ENCODE measurements around the gene ZNF839. TPM values are rescaled to one million over a fixed set of nuclear protein-coding genes. Genes with fewer than 3 reads are reported as not detected.

Gene ZNF839
- total RNA-seq, 1 experiment from 2014 or later: 10.8 TPM

DNA sequence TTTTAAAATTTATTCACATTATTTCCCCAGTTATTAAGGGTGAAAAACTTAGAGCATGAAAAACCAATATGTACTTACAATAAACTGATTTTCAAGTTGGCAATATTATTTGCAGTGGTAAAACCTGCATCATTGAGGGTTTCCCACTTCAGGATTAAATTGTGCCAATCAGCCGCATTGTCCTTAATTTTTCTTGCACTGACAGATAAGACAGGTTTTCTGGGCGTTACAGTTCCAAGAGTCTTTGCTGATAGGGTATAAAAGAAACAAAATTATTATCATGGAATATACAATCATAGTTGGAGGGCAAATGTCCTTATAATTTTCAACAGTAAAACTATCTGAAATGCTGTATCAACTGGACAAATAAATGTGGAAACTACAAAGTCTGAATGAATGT, 39.8 kb downstream of the ZNF839 start:
- Histone ChIP-seq H3K27ac (ENCODE audit: low read length) (no peak overlapping the region), H3K9me3 (ENCODE audit: control insufficient read depth, insufficient read depth, low read depth, low read length) (no peaks in the 10 kb centered on the region), H3K4me3 (ENCODE audit: low read depth in 2 of 2, low read length in 2 of 2) (no peak overlapping the region), H3K4me1 (ENCODE audit: control insufficient read depth, insufficient read depth, low read length) (peaks cover 4% of the 10 kb centered on the region; the same call in 1 of the 2 replicates), H3K27me3 (ENCODE audit: control insufficient read depth, insufficient read depth, low read length) (no peaks in the 10 kb centered on the region), H3K36me3 (ENCODE audit: control insufficient read depth, insufficient read depth, low read length) (peaks cover 4% of the 10 kb centered on the region; the same call in 1 of the 2 replicates)
- CTCF ChIA-PET: no interaction called here
- POLR2A ChIA-PET: no interaction called here
- ATAC-seq: no peak
- BruUV-seq (replicated peaks): no TSS peak
- in situ Hi-C loops (cut with HindIII; ENCODE audit: low pct_unique_long_range_greater_than_20kb, low sequenced_read_pairs): no loop called here
- TF ChIP-seq, protein P1, sequence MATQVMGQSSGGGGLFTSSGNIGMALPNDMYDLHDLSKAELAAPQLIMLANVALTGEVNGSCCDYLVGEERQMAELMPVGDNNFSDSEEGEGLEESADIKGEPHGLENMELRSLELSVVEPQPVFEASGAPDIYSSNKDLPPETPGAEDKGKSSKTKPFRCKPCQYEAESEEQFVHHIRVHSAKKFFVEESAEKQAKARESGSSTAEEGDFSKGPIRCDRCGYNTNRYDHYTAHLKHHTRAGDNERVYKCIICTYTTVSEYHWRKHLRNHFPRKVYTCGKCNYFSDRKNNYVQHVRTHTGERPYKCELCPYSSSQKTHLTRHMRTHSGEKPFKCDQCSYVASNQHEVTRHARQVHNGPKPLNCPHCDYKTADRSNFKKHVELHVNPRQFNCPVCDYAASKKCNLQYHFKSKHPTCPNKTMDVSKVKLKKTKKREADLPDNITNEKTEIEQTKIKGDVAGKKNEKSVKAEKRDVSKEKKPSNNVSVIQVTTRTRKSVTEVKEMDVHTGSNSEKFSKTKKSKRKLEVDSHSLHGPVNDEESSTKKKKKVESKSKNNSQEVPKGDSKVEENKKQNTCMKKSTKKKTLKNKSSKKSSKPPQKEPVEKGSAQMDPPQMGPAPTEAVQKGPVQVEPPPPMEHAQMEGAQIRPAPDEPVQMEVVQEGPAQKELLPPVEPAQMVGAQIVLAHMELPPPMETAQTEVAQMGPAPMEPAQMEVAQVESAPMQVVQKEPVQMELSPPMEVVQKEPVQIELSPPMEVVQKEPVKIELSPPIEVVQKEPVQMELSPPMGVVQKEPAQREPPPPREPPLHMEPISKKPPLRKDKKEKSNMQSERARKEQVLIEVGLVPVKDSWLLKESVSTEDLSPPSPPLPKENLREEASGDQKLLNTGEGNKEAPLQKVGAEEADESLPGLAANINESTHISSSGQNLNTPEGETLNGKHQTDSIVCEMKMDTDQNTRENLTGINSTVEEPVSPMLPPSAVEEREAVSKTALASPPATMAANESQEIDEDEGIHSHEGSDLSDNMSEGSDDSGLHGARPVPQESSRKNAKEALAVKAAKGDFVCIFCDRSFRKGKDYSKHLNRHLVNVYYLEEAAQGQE (IDR thresholded peaks at IDR 0.05; ENCODE audit: insufficient read depth in 1 of 2, low read depth in 2 of 2, low read length in 1 of 2): no peak
- TF ChIP-seq, protein P2, sequence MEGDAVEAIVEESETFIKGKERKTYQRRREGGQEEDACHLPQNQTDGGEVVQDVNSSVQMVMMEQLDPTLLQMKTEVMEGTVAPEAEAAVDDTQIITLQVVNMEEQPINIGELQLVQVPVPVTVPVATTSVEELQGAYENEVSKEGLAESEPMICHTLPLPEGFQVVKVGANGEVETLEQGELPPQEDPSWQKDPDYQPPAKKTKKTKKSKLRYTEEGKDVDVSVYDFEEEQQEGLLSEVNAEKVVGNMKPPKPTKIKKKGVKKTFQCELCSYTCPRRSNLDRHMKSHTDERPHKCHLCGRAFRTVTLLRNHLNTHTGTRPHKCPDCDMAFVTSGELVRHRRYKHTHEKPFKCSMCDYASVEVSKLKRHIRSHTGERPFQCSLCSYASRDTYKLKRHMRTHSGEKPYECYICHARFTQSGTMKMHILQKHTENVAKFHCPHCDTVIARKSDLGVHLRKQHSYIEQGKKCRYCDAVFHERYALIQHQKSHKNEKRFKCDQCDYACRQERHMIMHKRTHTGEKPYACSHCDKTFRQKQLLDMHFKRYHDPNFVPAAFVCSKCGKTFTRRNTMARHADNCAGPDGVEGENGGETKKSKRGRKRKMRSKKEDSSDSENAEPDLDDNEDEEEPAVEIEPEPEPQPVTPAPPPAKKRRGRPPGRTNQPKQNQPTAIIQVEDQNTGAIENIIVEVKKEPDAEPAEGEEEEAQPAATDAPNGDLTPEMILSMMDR (IDR thresholded peaks at IDR 0.05): no peak
- TF ChIP-seq POLR2AphosphoS5 (IDR thresholded peaks at IDR 0.05; ENCODE audit: low read depth, low read length) (no peak), TCF7L2 (IDR thresholded peaks at IDR 0.05; ENCODE audit: low read depth, low read length) (no peak), SIN3A (IDR thresholded peaks at IDR 0.05; ENCODE audit: borderline replicate concordance, insufficient read depth, low read depth, low read length) (no peak)
- intact Hi-C loops (cut with micrococcal nuclease; ENCODE audit: unreplicated experiment): no loop called here
- DNase-seq (ENCODE audit: low read depth, low spot score): no peak

DNA sequence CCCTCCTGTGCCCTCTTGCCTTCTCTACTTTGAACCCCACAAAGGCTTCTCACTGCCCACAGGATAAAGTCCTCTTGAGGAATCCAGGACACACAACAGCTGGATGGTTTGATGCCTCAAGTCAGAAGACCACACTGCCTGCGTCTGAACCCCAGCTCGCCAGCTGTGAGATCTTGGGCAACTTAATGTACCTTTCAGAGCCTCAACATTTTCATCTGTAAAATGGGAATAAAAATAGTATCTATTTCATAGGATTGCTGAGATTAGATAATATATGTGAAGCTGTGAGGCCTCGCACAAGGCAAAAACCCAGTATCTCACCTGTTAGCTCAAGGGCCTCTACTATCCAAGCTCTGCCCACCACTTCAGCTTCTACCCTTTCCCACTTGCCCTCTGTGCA, 40.8 kb downstream of the ZNF839 start:
- H3K4me1 ChIP-seq (ENCODE audit: control insufficient read depth, insufficient read depth, low read length): peaks cover 4% of the 10 kb centered on the region; the same call in 1 of the 2 replicates
- no peaks in the 10 kb centered on the region for H3K9me3 ChIP-seq (ENCODE audit: control insufficient read depth, insufficient read depth, low read depth, low read length)
- BruUV-seq (replicated peaks): no TSS peak
- DNase-seq (ENCODE audit: low read depth, low spot score) (no peak), ATAC-seq (no peak)
- intact Hi-C loops (cut with micrococcal nuclease; ENCODE audit: unreplicated experiment): no loop called here
- TF ChIP-seq SIN3A (IDR thresholded peaks at IDR 0.05; ENCODE audit: borderline replicate concordance, insufficient read depth, low read depth, low read length) (no peak), TCF7L2 (IDR thresholded peaks at IDR 0.05; ENCODE audit: low read depth, low read length) (no peak), POLR2AphosphoS5 (IDR thresholded peaks at IDR 0.05; ENCODE audit: low read depth, low read length) (no peak)
- TF ChIP-seq, protein P2 (IDR thresholded peaks at IDR 0.05): no peak
- TF ChIP-seq, protein P1 (IDR thresholded peaks at IDR 0.05; ENCODE audit: insufficient read depth in 1 of 2, low read depth in 2 of 2, low read length in 1 of 2): no peak
- ChIA-PET POLR2A (no interaction called here), CTCF (no interaction called here)
- H3K27ac ChIP-seq (ENCODE audit: low read length): no peak overlapping the region
- H3K4me3 ChIP-seq (ENCODE audit: low read depth in 2 of 2, low read length in 2 of 2): no peak overlapping the region
- in situ Hi-C loops (cut with HindIII; ENCODE audit: low pct_unique_long_range_greater_than_20kb, low sequenced_read_pairs): no loop called here
- H3K36me3 ChIP-seq (ENCODE audit: control insufficient read depth, insufficient read depth, low read length): peaks cover 4% of the 10 kb centered on the region; the same call in 1 of the 2 replicates
- H3K27me3 ChIP-seq (ENCODE audit: control insufficient read depth, insufficient read depth, low read length): no peaks in the 10 kb centered on the region

All from Panc1 (cell line).